Activated T-helper 9 cell treated with anti-CD3 and anti-CD28 coated beads, Interleukin-2, amount 50 U/mL, for 16 hours (primary cell): ENCODE measurements around the gene HIGD2A.

Experiments
- DNase-seq: peaks from one replicate; pipeline ENCODE4 v3.0.0-alpha.2; 2020; ENCODE audit warnings: low read depth

HIGD2A gene, protein sequence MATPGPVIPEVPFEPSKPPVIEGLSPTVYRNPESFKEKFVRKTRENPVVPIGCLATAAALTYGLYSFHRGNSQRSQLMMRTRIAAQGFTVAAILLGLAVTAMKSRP

DNA sequence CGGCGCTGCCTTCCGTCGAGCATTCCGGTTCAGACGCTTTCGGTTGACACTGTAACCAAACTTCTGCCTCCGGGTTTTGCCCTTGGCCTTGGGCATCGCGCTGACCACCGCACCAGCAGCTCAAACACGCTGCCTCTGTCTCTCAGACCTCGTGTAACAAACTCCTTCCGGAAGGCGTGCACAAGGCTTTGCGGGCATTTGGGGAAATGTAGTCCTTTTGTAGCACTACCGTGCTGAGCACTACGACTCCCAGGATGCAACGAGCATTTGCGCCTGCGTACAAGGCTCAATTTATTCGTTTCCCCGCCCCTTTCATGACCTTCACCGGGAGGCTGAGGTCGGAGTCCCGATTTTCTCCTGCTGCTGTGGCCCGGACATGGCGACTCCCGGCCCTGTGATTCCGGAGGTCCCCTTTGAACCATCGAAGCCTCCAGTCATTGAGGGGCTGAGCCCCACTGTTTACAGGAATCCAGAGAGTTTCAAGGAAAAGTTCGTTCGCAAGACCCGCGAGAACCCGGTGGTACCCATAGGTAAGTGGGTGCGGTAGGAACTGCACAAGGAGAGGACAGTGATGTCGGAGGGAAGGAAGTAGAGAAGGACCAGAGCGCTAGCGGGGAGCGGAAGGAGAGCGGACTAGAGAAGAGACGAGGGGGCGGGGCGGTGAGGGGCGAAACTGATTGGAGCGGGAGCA, at the start of gene HIGD2A, which contains the start of gene NOP16:
Gene HIGD2A, plus strand, starts transcription at position 308 of the 691 bp plus-strand sequence. Its CDS starts 69 bp downstream, at position 377.
Gene NOP16, minus strand, starts transcription at position 155 of the 691 bp plus-strand sequence. Its CDS starts 59 bp downstream, at position 96.
- DNase-seq = peak; percentile 99

DNA sequence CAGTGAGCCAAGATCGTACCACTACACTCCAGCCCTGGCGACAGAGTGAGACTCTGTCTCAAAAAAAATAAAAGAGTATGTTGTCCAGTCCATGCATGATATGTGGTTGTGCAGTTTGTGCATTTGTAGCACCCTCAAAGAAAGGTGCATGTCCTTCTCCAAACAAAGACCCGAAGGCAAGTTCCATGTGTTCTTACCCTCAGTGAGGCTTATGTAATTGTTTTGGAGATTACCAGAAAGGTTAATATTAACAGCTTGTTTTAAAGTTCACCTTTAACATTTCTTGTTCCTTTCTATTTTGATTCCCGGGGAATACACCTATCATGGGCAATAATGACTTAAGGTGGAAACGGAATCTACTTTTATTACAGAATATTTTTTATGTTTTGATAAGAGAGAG, 49.2 kb upstream of the HIGD2A start:
- DNase-seq = no peak

DNA sequence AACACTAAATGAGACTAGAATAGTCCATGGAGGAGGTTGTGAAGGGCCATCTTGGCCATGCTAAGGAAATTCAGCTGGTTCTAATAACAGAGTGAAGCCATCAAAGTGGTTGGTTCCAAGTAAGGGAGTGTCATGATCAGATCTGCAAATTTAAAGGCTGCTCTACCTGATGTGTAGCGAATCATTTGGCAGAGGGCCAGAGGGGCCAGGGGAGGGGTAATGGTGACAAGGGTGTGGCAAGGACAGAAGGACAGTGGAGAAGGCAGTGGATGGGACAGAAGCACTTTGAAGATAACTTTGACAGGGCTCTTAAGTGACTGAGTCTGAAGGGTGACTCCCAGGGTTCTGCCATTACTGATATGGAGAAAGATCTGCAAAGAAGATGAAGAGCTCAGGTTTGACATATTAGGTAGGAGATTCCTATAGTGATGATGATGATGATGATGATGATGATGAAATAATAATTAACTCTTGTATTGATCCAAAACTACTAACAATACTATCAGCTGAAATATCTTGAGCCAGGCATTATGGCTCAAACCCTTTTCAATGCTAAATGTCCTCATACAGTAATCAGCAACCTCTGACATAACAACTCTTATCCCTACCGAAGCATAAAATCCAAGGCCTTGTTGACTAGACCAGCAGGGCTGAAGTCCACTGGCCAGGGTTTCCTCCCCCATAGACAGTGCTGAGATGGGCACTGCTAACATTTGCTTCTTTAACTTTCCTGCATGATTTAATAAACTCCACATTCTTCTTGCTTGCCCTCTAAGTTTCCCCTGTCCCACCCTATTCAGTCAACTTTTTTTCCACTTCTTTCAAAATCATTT, 47.0 kb upstream of the HIGD2A start:
- DNase-seq = no peak

DNA sequence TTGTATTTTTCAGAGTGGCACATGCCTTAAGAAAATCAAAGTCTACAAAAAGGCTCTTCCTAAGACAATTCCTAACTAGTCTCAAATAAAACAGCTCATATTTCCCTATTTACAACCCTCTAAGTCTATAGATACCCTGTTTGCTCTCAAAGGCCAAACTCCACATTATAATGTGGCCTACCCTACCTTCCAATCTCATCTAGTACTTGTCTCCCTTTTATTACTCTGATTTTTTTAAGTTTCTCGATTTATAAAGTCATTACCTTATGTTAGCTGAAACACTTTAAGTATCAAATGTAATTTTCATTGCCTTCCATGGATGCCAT, 46.4 kb upstream of the HIGD2A start:
- no peak for DNase-seq

DNA sequence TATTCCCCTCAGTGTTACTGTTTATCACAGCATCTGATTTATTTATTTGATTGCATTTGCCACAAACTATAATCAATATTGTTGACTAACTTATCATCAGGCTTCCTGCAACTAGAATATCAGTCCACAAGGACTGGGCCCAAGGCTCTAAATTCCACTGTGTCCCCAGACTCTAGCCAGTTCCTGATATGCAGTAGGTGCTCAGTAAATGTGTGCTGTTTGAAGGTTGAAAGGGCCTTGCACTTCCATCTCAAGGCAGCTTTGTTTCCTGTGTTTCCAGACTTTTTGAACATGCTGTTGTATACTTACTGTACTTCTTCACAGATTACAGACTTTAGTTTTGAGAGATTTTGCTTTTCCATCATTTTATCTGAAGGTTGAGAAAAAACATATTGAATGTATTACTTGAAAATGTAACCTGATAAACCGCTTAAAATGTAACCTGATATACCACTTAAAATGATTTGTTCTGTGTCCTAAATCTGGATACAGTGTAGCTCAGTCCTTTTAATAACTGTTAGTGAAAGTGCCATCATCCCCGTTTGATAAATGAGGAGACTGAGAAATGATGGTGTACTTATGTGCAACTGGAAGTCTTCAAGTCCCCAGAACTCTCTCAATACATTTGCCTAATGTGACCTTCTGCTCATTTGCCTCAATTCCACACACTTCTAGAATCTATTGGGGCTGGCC, 45.6 kb upstream of the HIGD2A start:
- no peak for DNase-seq

DNA sequence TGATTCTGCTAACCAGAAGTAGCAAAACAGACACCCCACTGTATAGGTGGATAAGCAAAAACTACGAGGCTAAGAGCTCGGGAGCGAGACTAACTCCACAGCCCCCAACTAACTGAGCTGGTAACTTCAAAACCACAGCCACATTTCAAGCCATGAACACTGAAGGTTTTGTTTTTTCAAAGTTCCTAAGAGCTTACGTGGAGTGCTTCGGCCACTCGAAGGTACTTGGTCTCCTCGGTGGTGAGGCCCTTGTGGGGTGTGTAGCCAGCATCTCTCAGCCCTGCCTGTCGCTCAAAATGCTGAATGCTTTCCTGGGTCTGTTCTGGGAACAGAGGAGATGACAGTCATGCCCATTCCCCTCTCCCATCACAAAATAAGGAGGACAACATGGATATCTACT, 38.1 kb upstream of the HIGD2A start:
- no peak for DNase-seq

DNA sequence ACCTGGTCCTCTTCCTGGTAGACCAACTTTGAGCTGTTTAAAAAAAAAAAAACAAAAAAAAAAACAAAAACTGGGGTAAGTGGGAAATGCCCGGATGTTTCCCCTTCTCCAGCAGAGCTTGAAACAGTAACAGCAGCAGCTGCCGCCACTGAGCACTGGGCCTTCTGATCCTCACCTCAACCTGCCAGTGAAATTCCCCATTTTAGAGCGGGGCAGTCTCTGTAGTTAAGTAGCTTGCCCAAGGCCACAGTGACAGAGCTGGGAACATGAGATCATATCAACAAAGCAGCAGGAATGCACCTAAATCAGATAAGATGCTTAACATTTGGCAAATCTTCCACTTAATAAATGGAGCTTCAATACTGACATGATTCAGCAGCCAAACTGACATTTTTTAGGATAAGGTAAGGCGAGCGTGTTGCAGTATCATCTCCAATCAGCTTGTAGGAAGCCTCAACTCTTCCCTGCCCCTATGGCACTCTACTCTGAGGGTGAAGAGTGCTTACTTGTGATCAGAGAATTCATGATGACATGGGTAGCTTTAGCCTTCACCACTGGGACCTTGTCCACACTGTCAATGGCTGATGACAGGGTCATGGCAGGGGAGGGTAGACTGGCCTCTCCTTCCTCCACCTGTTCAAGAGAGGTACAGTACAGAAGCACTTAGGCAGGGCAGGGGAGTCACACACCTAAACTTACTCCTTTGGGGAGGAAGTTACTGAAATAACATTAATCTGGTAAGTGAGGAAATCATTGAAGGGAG, 36.3 kb upstream of the HIGD2A start:
- no peak for DNase-seq

DNA sequence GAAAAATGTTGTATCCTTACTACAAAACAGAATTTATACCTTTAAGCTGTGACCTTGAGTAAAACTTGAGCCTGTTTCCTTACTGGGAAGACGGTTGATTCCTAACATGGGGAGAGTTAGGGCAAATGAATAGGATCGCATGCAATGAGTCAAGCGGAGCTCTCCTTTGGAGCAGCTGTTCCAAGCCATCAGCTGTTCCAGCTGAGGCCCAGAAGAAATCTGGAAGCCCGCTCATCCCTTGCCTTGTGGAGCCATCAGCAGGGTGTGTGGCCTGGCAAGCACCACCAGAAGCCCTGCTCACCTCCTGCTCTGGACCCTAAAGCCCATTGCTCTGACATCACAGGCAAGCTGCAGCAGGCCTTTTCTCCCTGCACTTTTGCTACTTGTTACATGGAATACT, 35.0 kb upstream of the HIGD2A start:
- no peak for DNase-seq

DNA sequence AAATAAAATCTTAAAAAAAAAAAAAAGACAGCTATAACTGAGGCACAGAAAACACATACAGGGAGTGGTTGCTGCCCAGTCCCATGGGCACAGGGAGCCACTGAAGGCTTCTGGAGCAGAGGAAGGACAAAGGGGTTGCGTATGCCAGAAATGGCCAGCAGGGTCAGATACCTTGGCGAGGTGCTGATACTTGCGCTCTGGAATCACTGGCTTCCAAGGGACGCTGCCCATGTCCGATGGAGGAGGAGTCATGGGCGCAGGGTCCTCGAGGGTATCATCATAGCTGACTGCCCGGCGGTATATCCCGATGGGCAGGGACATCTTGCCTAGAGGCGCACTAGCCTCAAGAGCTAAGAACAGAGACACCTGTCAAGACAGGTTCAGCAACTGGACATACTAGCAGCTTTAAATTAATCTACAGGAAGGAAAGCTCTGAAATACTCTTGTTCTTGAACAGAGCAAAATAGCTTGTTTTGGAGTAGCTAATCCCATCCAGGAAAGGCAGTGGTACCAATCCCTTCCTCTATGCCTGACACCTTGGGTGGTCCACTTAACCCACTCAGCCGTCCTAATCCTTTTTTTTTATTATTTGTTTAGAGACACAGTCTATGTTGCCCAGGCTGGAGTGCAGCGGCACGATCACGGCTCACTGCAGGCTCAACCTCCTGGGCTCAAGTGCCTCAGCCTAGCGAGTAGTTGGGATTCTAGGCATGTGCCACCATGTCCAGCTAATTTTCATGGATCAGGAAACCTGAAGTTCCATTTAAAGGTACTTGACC, 33.0 kb upstream of the HIGD2A start:
- DNase-seq = no peak

DNA sequence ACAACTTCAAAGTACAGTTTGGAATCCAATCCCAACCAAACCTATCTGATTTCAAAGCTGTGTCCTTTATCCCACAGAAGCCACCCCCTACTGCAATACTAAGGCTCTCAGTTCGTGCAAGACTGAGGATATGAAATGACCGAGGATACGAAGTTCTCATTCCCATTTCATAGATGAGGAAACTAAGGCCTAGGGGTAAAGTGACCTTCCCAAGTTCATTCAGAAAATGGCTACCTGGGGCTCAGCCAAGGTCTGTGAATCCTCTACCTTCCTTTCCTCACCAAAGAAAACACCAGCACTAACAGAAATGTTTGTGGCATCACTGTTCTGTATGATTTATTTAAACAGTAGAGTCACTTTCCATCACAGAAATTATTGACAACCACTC, 32.4 kb upstream of the HIGD2A start:
- no peak for DNase-seq

DNA sequence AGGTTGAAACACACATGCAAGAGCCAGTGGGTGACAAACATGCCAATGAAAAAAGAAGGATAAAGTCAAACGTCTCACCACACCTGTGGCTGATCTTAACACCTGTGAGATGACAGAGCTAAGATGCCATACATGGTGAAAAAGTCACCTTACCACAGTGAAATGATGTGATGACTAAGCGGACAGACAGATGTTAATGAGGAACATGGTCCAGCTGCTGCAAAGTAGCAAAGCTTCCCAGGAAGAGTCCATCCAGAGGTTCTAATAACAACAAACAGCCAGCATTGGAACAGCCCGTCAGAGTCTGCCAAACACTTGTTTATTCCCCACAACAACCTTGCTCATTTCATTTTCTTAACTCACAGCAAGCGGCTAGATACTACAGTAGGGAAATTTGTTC, 28.9 kb upstream of the HIGD2A start:
- DNase-seq = no peak

DNA sequence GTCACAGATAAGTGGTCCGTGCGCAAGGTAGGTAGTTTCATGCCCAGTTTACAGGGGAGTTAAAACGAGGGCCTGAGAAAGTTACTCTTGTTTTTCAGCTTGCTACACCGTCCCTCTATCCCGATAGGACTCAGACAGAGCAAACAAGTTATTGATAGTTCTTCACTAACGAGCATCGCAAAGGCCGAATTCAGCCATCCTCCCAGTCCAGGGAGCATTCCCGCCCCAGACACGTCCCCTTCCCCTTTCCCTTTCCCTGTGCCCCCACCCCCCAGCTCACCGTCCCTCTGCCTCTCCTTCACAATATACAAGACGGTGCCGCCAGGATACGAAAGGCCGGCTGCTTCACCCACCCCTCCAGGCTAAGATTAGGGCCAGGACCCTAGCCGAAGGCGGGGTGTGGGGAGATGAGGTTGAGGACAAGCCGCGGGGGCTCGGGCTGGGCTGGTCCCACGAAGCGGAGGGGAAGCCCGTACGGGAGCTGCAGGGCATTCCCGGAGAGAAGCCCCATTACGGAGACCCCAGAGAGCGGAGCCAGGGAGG, 27.6 kb upstream of the HIGD2A start:
- DNase-seq = no peak

DNA sequence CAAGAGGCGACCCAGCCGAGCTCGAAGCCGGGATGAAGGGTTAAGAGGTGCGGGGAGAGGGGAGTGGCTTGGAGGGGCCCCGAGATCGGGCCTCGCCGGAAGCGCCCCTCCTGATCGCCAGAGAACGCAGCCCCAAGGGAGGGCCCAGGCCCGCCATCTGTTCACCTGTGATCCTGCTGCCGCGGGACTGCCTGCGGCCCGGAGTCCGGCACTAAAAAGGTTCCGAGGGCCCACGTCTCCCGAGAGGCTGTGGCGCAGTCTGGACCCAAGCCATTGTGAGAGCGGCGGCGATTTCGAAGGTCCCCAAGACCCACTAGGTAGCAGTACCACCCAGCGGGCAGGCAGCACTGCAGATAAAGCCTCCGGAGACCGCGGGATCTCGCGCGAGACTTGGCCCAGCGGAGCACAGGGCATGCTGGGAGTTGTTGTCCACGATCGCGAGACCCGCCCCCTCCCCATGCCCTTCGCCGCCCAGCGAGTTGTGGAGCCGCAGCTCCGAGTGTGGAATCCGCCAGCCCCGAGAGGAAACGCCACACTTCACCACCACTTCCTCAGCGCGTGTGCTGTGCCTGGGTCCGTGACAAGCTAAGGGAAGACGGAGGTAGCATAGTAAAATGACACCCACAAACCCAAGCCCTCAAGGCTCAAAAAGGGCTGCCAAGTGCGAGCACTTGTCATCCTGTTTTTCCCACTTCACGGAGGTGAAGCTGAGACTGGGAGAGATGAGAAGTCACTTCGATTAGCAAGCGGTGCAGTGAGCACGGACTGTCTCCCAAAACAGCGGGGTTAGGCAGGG, 26.9 kb upstream of the HIGD2A start, which contains the start of gene KIAA1191:
Gene KIAA1191, minus strand, starts transcription at position 328 of the 796 bp plus-strand sequence. CDS start 2,256 bp downstream, outside the sequence.
- peak; percentile 90 for DNase-seq

DNA sequence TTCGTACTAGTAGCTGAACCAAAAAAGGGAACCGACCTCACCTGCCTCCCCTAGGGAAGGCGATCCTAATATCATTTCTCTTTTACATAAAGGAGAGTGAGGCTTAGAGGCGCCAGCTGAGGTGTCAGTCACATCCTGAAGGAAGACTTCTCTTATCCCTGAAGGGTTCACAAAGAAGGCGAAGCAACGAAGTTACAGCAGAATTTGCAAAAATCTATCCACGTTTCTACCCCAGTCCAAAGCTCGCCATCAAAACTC, 26.4 kb upstream of the HIGD2A start:
- DNase-seq = no peak

DNA sequence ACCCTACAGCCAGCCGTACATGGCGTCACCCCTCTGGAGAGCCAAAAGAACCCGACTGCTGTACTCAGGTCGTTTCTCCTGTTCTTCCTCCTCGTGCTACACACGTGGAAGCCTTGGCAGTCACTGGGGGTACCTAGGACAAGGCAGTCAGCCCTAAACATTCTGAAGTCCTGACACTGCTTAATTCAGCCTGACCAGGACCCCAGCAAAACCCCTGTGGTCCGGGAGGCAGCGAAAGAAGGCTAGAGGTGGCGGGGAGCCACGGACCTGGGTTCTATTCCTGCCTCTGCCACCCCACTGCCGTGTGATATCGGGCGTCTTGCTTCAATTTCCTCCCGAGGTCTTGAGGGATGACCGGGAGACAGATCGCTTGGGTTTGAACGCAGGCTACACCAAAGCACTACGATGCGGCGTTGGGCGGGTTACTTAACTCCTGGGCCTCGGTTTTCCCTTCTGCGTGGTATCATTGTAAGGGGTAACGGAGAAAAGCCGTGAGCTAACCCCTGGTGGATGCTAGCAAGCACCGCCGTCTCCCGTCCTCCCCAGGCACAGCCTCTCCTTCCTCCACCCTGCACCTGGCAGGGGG, 23.7 kb upstream of the HIGD2A start:
- DNase-seq = no peak

DNA sequence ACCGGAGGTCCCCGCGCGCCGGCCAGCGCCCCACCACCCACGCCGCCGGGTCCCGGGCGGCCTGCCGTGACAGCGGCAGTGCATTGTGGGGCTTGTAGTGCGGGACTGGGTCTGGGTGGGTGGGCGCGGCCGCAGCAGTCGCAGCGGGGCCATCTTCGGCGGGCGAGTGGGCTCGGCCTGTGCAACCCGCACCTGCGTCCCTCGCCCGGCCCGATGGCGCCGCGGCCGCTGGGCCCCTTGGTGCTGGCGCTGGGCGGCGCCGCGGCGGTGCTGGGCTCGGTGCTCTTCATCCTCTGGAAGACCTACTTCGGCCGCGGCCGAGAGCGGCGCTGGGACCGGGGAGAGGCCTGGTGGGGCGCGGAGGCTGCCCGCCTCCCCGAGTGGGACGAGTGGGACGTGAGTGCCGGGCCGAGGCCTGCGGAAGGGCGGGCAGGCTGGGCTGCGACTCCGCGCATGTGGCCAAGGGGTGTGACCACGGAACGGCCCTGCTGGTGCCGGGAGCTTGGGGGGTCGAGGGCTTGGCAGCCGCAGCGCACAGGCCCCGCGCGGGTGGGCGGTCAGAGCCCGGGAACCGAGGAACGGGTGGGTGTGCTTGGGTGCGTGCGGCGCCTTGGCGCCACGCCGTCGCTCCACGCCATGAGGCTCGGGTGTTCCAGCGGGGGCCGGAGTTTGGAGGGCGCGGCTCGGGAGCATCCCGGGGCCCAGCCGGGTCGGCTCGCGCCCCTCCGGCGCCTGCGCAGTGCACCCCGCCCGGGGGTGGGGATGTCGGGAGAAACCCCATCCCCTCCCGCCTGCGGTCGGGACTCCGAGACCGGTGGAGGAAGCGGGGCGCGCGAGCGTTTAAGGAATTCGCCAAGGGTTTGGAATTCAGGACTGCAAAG, 23.0 kb upstream of the HIGD2A start, which contains the start of gene ARL10:
Gene ARL10, plus strand, starts transcription at position 137 of the 881 bp plus-strand sequence. Its CDS starts 77 bp downstream, at position 214.
- peak; percentile 45 for DNase-seq

DNA sequence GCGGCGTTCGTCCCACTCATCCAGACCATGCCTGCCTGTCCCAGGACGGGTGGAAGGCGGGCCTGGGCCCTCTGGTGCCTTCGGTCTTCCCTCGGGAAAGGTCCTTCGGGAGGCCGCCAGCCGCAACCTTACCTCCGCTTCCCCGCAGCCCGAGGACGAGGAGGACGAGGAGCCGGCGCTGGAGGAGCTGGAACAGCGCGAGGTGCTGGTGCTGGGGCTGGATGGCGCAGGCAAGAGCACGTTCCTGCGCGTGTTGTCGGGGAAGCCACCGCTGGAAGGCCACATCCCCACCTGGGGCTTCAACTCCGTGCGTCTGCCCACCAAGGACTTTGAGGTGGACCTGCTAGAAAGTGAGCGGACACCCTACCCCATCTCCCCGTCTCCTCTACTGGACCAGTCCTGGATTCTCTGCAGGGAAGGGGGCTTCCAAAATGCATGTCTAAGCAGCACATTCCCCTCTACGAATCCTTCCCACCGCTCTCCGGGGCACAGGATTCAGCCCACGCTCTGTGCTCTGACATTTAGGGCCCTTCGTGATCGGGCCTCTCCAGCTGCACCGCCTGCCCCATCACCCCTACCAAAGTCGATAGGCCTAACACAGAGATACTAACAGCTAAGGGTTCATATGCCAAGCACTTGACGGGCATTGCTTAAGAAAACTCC, 22.2 kb upstream of the HIGD2A start:
- DNase-seq = no peak

DNA sequence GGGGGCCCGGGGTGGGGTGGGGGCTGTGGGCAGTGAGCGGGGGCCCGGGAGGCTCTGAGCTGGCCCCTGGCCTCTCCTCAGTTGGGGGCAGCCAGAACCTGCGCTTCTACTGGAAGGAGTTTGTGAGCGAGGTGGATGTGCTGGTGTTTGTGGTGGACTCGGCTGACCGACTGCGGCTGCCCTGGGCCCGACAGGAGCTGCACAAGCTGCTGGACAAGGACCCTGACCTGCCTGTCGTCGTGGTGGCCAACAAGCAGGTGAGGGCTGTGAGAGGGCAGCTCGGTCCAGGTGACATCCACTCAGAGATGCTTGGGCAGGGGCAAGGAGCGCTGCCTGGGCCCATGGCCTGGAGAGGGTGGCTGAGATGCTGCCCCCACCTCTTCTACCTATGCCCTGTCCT, 19.8 kb upstream of the HIGD2A start:
- no peak for DNase-seq
